Ovary (tissue), 3 donors: Measurements from ENCODE around the gene DMPK.

ENCODE experiments used
- CTCF ChIP-seq, 3 donors: fragments of 450-650 bp in 2 of 3; fragments of 200-600 bp in 1 of 3; IDR thresholded peaks; one replicate each; pipeline versions ENCODE4 v1.5.1 to v1.8.0; 2016 to 2022; ENCODE audit warnings: antibody characterized with exemption in 3 of 3, mild to moderate bottlenecking in 1 of 3
- EP300 ChIP-seq: sonication (generic); formaldehyde crosslinking; IDR thresholded peaks from one replicate; pipeline ENCODE4 v1.6.1; 2017; ENCODE audit warnings: antibody characterized with exemption
- POLR2A ChIP-seq: fragments of 450-650 bp; IDR thresholded peaks from one replicate; pipeline ENCODE4 v1.6.1; 2017; ENCODE audit warnings: antibody characterized with exemption, mild to moderate bottlenecking, moderate library complexity
- donor health status: DM: no; HTN: no; CAD: no.

- TF ChIP-seq CTCF (IDR thresholded peaks at IDR 0.05) = no peak
- TF ChIP-seq POLR2A = no peak
- TF ChIP-seq EP300 = no peak
These were observed 11.6 kb upstream of the DMPK start for GRCh38 chr19:45793876-45794275.
